DND-41 (cell line): ENCODE results near the gene ALDH2.

Experiments used
- EZH2 ChIP-seq: IDR thresholded peaks from 3 replicates; pipeline ENCODE4 v1.6.1; 2012; ENCODE audit warnings: borderline replicate concordance, low read depth, mild to moderate bottlenecking, moderate library complexity, low read length, inconsistent platforms; ENCODE audit not compliant: severe bottlenecking
- TF ChIP-seq, protein P1 (sequence below): IDR thresholded peaks from 2 replicates; pipeline ENCODE4 v1.5.1; 2012; ENCODE audit warnings: borderline replicate concordance, low read length, moderate library complexity, mild to moderate bottlenecking; ENCODE audit not compliant: poor library complexity, severe bottlenecking; ENCODE audit errors: extremely low read depth

DNA sequence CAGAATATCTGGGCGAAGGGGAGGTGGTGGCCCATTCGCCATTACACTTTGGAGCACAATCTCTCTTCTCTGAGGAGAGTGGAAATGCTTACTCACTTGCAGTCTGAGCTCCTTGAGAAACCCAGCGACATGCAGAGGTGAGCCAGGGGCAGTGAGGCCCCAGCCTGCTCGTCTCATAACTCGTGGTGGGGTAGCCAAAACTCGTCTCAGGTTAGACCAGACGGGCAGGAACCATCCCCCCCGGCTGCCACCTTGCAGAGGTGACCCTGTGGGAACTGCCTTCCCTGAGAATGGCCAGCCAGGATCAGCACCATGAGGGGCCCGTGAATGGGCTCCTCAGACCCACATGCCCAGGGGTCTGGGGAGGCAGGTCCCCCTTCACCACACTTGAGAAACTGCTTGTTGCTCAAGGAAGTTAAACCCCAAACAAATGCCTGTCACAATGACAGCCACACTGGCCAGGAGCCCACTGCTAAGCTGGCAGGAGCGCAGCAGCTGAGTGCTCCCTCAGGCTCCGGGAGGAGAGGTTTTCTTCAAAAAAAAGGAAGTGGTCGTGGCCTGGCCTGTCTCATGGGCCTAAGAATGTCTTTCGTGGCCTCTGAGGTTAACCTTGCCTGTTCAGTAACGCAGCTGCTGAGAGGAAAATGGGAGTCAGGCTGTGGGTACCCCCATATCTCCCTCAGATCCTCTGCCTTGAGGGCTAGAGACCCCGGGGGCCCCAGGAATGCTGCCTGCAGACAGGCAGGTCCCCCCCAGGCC is 9.2 kb upstream of the ALDH2 start:
- TF ChIP-seq EZH2, result no peak
- TF ChIP-seq, protein P1, sequence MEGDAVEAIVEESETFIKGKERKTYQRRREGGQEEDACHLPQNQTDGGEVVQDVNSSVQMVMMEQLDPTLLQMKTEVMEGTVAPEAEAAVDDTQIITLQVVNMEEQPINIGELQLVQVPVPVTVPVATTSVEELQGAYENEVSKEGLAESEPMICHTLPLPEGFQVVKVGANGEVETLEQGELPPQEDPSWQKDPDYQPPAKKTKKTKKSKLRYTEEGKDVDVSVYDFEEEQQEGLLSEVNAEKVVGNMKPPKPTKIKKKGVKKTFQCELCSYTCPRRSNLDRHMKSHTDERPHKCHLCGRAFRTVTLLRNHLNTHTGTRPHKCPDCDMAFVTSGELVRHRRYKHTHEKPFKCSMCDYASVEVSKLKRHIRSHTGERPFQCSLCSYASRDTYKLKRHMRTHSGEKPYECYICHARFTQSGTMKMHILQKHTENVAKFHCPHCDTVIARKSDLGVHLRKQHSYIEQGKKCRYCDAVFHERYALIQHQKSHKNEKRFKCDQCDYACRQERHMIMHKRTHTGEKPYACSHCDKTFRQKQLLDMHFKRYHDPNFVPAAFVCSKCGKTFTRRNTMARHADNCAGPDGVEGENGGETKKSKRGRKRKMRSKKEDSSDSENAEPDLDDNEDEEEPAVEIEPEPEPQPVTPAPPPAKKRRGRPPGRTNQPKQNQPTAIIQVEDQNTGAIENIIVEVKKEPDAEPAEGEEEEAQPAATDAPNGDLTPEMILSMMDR, result no peak
